ENCODE results near the gene TNN. TPM values are rescaled to one million over a fixed set of nuclear protein-coding genes. Genes with fewer than 3 reads are reported as not detected.

Gene TNN
- total and polyA plus RNA-seq, 10 of the 15 experiments (the other 5 are each of a cell fraction or from before 2014, with no cell fraction given): 0.05 to 0.17 (median 0.11) TPM

GRCh38 chr1:175089136-175089718 lies 21.6 kb downstream of the TNN start:
- no peaks in the 10 kb centered on the region for H3K9me3 ChIP-seq (replicated peaks; ENCODE audit: control insufficient read depth, insufficient read depth, low read length)
- H3K36me3 ChIP-seq (ENCODE audit: control insufficient read depth in 2 of 2, insufficient read depth in 2 of 2, low read length in 1 of 2): no peaks in the 10 kb centered on the region
- no peak overlapping the region for H3K4me2 ChIP-seq (ENCODE audit: control insufficient read depth, insufficient read depth)
- no peak overlapping the region for H3K9ac ChIP-seq (ENCODE audit: control insufficient read depth, insufficient read depth, low read length)
- DNase-seq (ENCODE audit: low read depth, low spot score) (no peak), ATAC-seq (no peak), FAIRE-seq (no peak)
- H4K20me1 ChIP-seq (ENCODE audit: control insufficient read depth, insufficient read depth): no peaks in the 10 kb centered on the region
- ChIA-PET RAD21 (ENCODE audit: unreplicated experiment) (no interaction called here), POLR2A (no interaction called here), CTCF (interaction anchor here (0.6 to 1.6 kb wide), 4 partner anchors 37 to 62 kb away, joined by 3 read pairs; no protein-coding TSS in a partner anchor), SMC1A (ENCODE audit: uncharacterized antibody, unreplicated experiment) (interaction anchor here (1.3 kb wide), 1 partner anchor 23 kb away, joined by 3 read pairs; no protein-coding TSS in a partner anchor)
- 0 out of 4 replicates have a peak, but pooled peaks cover 0 to 2% of the 10 kb centered on the region in 2 experiments for H3K27me3 ChIP-seq (replicated peaks in 1 of 2; ENCODE audit: control insufficient read depth in 2 of 2, insufficient read depth in 2 of 2, low read length in 1 of 2)
- intact Hi-C loops (cut with micrococcal nuclease; ENCODE audit: unreplicated experiment) (no loop called here), in situ Hi-C loops (cut with MboI) (no loop called here)
- no peak overlapping the region for H3K27ac ChIP-seq (ENCODE audit: control insufficient read depth, insufficient read depth)
- no peaks in the 10 kb centered on the region for H3K79me2 ChIP-seq (ENCODE audit: control insufficient read depth, insufficient read depth, low read length)
- 30% methylated on average over 7 of the region's 7 CpGs for WGBS (ENCODE audit: insufficient coverage, insufficient replicate concordance, low lambda C conversion rate, missing lambda C conversion rate)
- H2AFZ ChIP-seq (ENCODE audit: control insufficient read depth, low read depth, low read length): no peak overlapping the region
- no TSS peak for BruUV-seq (replicated peaks)
- H3K4me1 ChIP-seq (ENCODE audit: control insufficient read depth, insufficient read depth, low read length): no peaks in the 10 kb centered on the region
- no peak overlapping the region for H3K4me3 ChIP-seq
- TF ChIP-seq MXI1 (IDR thresholded peaks at IDR 0.05; ENCODE audit: low read depth, low read length): no peak
- TF ChIP-seq RFX5 (IDR thresholded peaks at IDR 0.05; ENCODE audit: low read depth, low read length): no peak
- TF ChIP-seq SMARCA5 (IDR thresholded peaks at IDR 0.05): no peak
- no peak for TF ChIP-seq CHD2 (IDR thresholded peaks at IDR 0.05; ENCODE audit: borderline replicate concordance, low read depth, low read length)
- TF ChIP-seq IKZF2 (IDR thresholded peaks at IDR 0.05): no peak
- no peak for TF ChIP-seq POLR2AphosphoS2 (IDR thresholded peaks at IDR 0.05; ENCODE audit: low read depth, low read length)
- TF ChIP-seq POU2F2 (IDR thresholded peaks at IDR 0.05; ENCODE audit: borderline replicate concordance, low read depth, low read length): no peak
- no peak for TF ChIP-seq TAF1 (IDR thresholded peaks at IDR 0.05; ENCODE audit: borderline replicate concordance, low read depth, low read length)
- TF ChIP-seq PRDM15 (CRISPR knock-in tag; IDR thresholded peaks at IDR 0.05): no peak
- TF ChIP-seq ZBTB33 (IDR thresholded peaks at IDR 0.05): no peak
- no peak for TF ChIP-seq NR2C2 (IDR thresholded peaks at IDR 0.05; ENCODE audit: borderline replicate concordance, control insufficient read depth, insufficient read length, low read depth)
- no peak for TF ChIP-seq HDGF (IDR thresholded peaks at IDR 0.05)
- no peak for TF ChIP-seq SMAD5 (IDR thresholded peaks at IDR 0.05; ENCODE audit: low read depth)
- TF ChIP-seq, protein P1, sequence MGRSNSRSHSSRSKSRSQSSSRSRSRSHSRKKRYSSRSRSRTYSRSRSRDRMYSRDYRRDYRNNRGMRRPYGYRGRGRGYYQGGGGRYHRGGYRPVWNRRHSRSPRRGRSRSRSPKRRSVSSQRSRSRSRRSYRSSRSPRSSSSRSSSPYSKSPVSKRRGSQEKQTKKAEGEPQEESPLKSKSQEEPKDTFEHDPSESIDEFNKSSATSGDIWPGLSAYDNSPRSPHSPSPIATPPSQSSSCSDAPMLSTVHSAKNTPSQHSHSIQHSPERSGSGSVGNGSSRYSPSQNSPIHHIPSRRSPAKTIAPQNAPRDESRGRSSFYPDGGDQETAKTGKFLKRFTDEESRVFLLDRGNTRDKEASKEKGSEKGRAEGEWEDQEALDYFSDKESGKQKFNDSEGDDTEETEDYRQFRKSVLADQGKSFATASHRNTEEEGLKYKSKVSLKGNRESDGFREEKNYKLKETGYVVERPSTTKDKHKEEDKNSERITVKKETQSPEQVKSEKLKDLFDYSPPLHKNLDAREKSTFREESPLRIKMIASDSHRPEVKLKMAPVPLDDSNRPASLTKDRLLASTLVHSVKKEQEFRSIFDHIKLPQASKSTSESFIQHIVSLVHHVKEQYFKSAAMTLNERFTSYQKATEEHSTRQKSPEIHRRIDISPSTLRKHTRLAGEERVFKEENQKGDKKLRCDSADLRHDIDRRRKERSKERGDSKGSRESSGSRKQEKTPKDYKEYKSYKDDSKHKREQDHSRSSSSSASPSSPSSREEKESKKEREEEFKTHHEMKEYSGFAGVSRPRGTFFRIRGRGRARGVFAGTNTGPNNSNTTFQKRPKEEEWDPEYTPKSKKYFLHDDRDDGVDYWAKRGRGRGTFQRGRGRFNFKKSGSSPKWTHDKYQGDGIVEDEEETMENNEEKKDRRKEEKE (IDR thresholded peaks at IDR 0.05): no peak

Measured in GM12878 (cell line).